GM15510 (cell line): ENCODE measurements around the gene NUDT16L1.

Source experiments
- POLR2A ChIP-seq: IDR thresholded peaks from 3 replicates; pipeline ENCODE4 v1.6.1; 2011; ENCODE audit warnings: borderline replicate concordance; ENCODE audit not compliant: insufficient read length; ENCODE audit errors: extremely low read depth

Gene NUDT16L1

DNA sequence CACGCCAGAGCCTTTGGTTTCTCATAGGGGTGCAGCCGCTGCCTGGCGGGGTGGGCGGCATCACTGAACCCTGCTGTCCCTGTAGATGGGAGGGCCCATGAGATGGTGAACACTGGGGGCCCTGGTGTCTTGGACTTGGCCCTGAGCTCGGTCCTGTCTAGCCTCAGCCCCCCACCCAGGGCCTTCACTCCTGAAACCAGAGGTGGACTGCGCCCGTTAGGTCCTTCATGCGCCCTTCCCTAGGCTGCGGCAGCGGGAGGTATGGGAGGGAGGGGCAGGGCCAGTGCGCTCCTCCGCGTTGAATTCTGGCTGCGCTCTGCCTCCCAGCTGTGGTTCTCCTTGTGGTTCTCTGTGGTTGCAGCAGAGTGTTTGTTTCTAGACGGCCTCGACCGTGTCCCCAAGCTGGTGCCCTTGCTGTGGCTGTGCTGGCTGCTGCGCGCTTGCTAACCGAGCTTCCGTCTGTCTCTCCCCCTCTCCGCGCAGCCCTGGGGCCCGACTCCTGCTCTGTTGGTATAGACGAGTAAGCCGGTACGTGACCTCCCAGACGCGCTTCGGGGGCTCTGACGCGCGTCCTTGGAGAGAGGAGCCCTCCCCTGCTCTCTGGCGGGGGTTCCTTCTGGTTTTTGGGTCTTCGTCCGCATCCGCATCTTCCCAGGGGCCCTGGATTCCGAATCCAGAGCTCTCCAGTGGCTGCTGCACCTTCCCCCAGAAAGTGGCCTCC lies 7.4 kb upstream of the NUDT16L1 start:
- TF ChIP-seq POLR2A: no peak

DNA sequence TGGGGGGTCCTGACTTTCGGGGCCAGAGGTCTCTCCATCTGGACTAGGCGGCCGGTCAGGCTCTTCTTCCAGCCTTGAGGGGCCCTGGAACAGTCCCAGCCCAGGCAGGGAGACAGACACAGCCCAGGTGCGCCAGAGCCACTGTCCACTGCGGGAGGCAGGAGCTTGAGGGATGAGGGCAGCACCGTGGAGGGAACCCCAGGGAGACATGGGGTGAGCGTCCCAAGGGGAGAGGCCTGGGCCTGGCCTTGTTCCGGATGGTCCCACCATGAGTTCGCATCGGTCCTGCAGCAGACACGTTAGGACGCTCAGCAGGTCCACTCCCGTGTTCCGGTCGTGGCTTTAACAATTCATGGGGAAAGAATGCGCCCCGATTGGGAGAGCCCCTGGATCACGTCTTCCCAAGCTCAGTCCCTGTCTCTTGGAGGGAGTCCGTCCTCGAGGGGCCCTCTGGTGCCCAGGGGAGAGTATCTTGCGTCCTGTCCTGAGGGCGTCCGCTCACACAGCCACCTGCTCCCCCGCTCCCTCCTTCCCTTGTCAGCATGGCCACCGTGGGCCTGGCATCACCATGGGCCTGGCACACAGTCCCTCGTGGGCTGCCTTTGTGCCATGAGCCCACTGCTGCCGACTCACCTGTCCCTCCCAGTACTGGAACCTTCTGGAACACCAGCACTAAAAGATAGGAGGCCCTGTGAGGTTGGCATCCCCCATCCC lies 6.7 kb upstream of the NUDT16L1 start:
- TF ChIP-seq POLR2A: no peak

DNA sequence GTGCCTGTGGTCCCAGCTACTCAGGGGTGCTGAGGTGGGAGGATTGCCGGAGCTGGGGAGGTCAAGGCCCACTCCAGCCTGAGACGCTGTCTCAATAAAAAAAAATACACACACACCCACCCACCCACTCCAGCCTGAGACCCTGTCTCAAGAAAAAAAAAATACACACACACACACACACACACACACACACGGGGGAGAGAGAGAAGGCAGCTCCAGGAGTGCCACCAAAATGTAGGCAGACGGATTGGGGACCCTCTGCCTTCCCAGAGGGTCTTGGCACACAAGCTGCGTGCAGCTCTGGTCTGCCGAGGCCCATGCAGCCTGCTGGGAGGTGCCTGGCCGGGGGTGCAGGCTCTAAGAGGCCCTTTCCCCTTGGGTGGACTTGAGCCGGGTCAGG lies 5.9 kb upstream of the NUDT16L1 start:
- no peak for TF ChIP-seq POLR2A

DNA sequence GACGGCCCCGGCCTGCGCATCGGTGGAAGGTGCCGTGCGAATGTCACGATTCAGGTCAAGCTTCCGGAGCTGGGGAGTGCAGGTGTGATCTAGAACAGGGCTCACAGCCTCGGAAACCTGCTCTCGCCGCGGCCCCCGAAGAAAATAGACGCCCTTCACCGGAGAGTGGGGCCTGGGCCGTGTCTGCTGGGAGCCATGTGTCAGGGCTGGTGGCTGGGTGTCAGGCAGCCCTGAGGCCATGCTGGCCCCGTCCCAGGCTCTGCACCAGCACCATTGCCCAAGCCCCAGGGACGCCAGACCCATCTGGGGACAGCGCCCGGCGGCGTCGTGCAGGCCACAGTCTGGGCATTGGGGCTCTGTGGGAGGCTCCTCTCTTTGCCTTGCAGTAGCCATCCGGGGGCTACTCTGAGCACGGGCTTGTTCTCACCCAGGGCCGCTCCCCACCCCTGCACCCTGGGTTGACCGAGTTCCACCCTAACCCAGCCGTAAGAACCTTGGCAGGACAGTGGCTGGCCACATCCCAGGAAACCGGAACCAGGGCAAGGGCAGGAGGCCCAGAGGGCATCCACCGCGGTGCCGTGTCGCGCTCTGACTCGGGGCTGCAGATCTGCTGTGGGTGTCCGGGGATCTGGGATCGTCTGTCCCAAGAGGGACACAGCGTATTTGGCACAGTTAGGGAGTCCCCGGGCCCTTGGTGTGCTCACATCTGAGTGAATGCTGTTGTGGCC lies 5.3 kb upstream of the NUDT16L1 start:
- no peak for TF ChIP-seq POLR2A

DNA sequence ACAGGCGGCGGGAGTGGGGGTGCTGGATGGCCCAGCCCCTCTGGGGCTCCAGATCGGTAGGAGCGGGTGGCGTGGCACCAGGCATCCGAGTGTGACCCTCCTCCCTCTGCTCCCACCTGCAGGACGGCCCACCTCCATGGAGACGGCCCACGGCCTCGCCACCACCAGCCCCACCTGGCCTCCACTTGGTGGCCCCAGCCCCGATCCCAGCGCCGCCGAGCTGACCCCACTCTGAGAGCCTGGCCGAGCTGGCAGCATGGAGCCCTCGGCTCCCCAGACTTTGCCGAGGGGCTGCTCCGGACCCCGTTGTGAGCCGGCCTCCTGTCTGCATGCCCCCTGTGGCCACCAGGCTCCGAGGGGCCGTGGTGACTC lies 4.7 kb upstream of the NUDT16L1 start:
- no peak for TF ChIP-seq POLR2A

DNA sequence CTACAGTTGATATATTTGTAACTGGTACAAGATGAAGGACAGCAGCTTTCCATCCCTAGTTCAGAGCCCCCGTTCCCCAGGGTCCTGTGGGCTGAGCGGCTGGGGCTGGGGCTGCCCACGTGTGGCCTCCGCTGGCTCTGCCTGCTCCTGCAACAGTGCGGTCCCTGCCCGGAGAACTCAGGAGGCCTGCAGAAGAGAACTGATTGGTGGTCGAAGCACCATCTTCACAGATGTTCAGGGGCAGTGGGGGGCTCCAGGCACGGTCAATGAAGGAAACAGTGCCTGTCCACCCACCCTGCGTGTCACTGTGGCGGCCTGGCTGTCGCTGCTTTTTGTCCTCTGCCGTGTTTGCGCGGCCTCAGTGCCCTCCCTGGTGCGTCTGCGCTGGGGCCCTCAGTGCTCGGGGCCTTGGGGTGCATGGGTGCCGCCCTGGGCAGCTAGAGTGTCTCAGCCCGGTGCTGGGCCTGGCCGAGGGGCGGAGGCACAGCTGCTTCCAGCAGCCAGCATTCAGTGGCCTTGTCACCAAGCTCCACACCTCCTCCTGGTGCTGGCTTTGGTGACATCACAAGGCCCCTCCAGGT lies 4.2 kb upstream of the NUDT16L1 start:
- TF ChIP-seq POLR2A: no peak

DNA sequence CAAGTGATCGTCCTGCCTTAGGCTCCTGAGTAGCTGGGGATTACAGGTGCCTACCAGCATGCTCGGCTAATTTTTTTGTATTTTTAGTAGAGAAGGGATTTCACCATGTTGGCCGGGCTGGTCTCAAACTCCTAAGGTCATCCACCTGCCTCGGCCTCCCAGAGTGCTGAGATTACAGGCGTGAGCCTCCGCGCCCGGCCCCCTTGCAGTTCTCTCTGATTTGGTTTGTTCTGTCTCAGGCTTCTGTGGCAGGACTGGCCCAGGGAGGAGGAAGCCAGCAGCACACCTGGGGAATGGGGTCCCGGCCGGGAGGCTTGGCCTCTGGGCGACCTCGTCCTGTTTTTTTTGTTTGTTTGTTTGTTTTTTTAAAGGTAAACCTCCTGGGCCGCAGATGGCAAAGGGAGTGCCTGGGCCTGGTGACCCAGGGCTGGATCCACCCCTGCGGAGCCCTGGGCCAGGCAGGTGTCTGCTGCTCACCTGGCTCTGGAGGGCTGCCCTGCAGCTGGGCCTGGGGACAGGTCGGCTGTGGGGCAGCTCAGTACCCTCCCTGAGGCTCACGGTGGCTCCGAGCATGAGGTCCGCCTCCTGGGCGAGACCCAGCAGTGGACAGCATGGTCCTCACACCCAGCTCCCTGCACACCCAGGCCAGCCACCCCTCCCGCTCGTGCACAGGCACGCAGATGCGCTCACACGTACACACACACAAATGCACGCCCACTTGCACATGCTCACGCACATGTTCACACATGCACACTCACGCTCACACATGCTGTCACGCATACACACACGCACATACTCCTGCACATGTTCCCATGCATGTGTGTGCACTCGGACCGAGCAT lies 3.3 kb upstream of the NUDT16L1 start:
- TF ChIP-seq POLR2A: no peak

DNA sequence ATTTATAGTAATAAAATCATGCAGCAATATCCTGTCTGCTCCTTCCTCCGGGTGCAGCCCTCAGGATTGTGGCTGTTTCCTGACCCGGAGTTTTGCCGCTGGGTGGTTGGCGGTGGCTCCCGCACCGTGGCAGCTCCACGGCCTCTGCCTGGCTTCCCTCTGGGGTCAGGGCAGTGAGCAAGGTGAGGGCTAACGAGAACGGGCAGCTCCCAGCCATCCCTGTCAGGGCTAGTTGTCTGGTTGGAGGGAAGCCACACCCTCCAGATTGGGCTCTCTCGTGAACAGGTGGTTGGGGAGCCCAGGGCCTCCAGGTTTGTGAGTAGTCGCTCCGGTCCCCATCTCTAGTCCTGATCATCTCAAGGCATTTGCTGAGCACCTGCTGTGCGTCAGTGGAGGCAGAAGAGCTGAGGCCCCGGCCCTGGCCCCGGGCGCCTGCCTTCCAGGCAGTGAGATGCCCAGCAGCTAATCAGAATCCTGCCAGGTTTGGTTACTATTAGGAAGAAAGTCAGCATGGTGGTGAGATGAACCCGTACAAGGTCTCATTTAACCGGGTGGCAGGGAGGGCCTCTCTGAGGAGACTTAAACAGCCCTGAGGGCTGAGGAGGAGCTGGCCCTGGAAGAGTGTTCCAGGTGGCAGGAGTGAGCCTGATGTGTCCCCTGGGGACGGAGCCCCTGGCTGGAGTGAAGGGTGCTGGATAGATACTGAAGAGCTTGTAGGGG lies 2.3 kb upstream of the NUDT16L1 start:
- no peak for TF ChIP-seq POLR2A

DNA sequence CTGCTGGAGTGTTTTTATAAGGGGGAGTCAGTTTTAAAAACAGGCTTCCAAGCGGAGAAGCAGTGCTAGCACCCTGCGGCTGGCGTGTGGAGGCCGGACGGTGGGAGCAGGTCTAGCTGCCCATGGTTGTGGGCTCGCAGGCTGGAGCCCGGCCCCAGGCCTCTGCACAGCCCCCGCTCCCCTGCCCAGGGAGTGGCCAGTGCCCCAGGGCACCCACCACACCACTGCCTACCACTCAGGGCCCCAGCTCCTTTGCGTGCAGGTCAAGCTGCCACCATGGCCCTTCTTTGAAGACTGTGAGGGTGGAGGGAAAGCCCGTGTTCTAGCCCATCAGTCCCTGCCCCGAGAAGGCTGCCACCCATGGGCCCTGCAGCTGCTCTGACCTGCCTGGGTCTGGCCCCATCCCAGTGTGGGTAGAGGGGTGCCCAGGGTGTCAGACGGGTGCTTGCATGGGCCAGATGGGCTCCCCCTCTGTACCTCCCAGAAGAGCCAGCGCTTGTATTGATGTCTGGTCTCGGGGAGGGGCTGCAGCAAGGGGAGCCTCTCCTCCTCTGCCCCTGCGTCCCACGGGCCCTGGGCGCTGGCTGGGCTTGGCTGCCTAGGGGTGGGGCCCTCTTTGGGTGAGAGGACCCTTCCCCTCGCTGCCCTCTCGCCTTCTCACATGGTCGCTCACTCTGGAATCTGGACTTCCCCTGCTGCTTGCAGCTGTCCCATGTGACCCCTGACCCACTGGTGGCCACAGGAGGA lies 1.5 kb upstream of the NUDT16L1 start:
- no peak for TF ChIP-seq POLR2A

DNA sequence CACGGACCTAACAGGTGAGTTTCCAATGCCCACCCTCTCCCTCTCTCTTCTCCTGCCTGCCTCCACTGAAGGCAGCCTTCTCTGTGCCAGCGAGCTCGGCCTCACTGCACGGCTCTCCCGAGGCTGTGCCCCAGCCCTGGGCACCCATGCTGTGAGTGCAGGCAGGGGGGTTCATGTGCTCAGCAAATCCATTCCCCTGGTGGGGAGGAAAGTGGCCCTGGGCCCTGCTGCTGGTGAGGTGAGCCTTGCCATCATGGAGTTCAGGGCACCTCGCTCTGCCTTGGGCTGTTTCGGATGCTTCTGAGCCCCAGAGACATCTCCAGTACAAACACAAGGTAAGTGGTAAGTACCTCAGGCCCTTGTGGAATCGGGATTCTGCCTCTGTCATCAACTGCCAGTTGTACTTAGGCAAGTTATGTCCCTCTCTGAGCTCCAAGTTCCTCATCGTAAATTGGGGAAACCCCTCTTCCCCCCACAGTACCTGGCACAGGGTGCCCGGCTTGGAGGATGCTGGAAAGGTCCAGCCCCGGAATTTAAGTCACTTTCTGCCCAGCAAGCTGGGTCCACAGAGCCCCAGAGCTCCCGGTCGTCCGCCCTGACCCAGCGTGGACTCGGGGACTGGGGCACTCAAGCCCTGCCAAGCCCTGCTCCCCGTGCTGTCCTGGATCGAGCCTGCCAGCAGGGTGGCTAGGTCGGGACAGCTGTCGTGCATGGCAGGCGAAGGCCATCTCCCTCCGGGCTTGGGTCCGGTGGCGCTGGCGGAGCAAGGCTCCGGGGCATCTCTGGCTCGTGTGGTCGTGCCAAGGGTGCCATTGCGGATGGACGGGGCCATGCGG lies 684 bp upstream of the NUDT16L1 start:
- no peak for TF ChIP-seq POLR2A

DNA sequence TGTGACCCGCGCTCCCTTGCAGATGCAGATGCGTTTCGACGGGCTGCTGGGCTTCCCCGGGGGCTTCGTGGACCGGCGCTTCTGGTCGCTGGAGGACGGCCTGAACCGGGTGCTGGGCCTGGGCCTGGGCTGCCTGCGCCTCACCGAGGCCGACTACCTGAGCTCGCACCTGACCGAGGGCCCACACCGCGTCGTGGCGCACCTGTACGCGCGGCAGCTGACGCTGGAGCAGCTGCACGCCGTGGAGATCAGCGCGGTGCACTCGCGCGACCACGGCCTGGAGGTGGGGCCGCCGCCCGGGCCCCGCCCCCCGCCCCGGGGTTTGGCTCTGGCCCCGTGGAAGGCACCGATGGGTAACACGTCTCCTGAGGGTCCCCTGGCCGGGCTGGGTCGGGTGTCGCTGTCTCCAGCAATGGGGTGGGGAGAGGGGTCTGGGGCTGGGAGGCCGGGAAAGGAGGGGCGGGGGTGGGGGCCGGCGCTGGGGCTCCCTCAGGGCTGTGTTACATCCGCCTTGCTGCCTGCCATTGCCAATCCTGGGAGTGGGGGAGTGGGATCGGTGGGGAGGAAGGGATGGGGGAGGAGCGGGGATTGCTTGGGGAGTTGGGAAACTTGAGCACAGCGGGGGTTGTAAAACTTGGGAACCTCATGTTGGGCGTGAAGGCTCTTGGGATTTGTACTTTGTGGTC lies 737 bp downstream of the NUDT16L1 start:
- TF ChIP-seq POLR2A: no peak
